Measurements from ENCODE around the gene KRTAP9-8.
"Not testable (repeated sequence)": the region's sequence is repeated elsewhere in the genome, so short reads cannot be mapped to it uniquely, and the experiment has no call there.

The KRTAP9-8 gene, protein sequence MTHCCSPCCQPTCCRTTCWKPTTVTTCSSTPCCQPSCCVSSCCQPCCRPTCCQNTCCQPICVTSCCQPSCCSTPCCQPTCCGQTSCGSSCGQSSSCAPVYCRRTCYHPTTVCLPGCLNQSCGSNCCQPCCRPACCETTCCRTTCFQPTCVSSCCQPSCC

DNA sequence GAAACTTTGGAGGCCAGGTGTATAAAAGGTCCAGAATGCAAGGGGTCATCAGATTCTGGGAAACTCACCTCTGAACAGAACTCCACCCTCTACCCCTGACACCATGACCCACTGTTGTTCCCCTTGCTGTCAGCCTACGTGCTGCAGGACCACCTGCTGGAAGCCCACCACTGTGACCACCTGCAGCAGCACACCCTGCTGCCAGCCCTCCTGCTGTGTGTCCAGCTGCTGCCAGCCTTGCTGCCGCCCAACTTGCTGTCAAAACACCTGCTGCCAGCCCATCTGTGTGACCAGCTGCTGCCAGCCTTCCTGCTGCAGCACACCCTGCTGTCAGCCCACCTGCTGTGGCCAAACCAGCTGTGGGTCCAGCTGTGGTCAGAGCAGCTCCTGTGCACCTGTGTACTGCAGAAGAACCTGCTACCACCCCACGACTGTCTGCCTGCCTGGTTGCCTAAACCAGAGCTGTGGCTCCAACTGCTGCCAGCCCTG lies at the start of gene KRTAP9-8:
Gene KRTAP9-8 (plus strand): TSS at position 51 of the 489 bp plus-strand sequence. CDS start 53 bp downstream, at position 104.
- not testable (repeated sequence) for DNase-seq (ENCODE audit: low spot score)

DNA sequence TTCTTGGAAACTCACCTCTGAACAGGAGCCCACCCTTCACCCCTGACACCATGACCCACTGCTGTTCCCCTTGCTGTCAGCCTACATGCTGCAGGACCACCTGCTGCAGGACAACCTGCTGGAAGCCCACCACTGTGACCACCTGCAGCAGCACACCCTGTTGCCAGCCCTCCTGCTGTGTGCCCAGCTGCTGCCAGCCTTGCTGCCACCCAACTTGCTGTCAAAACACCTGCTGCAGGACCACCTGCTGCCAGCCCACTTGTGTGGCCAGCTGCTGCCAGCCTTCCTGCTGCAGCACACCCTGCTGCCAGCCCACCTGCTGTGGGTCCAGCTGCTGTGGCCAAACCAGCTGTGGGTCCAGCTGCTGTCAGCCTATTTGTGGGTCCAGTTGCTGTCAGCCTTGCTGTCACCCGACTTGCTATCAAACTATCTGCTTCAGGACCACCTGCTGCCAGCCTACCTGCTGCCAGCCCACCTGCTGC lies 47.9 kb upstream of the KRTAP9-8 start, which contains the start of gene KRTAP9-1:
Gene KRTAP9-1 (plus strand): TSS at position 51 of the 482 bp plus-strand sequence. CDS start 0 bp downstream, at position 51.
- DNase-seq (ENCODE audit: low spot score): not testable (repeated sequence)

DNA sequence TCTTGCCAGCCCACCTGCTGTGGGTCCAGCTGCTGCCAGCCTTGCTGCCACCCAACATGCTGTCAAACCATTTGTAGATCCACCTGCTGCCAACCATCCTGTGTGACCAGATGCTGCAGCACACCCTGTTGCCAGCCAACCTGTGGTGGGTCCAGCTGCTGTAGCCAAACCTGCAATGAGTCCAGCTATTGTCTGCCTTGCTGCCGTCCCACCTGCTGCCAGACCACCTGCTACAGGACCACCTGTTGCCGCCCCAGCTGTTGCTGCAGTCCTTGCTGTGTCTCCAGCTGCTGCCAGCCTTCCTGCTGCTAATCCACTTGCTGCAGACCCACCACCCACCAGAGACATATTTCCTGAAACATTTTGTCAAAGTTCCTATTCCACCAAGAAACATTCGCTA lies 47.5 kb upstream of the KRTAP9-8 start:
- DNase-seq (ENCODE audit: low spot score): no peak

DNA sequence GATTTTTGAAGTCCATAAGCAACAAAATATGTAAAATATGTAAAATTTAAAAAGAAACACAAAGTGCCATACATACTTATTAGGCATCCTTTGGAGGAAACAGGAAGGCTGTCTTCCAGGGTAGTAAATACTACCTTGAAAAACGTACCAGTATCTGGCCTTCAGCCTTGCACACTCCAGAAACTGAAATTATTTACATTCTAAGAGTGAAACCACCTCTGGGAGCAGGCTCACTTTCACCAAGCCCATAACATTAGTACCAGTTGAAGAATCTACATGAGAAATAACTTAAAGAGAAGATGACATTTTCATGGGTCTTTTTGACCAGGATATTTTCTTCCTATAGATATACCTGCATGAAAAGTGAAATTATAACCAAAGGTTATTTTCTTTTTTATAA lies 41.7 kb upstream of the KRTAP9-8 start:
- no peak for DNase-seq (ENCODE audit: low spot score)

DNA sequence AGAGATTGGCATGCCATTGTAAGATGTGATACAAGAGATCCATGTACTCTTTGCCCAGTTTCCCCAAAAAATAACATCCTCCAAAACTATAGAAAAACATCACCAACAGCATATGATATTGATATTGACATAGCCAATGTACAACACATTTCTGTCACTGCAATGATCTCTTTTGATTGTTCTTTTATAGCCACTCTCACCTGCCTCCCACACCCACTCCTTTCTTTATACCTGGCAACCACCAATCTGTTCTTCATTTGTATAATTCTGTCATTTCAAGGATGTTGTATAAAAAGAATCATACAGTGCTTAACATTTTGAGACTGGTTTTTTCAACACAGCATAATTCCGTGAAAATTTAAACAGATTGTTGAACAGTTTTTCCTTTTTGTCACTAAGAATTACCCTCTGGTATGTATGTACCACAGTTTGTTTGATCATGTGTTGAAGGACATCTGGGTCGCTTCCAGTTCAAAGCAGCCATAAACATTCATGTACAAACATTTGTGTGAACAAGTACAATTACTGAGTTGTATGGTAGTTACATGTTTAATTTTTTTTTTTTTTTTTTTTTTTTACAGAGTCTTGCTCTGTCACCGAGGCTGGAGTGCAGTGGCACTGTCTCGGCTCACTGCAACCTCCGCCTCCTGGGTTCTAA lies 38.2 kb upstream of the KRTAP9-8 start:
- no peak for DNase-seq (ENCODE audit: low spot score)

DNA sequence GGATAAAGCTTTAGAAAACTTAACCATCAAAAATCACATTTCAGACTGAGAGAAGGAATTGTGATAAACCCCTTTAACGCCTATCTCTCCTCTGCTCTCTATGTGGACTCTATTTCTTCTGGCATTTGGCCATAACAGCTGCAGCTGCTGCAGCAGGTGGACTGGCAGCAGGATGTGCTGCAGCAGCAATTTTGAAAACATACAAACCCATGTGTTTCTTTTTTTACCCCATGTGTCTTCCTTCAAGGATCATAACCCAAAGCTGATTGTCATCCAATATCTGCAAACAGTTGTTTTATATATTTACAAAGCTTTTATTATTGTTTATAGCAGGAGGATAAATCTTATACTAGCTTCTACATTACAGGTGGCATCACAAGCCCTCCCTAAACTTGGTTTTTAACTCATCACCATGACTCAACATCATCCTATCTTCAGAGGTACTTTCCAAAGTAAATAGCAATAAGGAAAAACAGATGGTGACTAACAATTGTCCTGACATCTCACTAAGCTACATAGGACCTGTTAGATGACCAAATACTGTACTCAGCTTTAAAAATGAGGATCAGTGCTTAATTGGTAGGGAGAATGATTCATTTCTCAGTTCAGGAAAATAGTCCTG lies 25.8 kb upstream of the KRTAP9-8 start:
- DNase-seq (ENCODE audit: low spot score): peak; percentile 36

DNA sequence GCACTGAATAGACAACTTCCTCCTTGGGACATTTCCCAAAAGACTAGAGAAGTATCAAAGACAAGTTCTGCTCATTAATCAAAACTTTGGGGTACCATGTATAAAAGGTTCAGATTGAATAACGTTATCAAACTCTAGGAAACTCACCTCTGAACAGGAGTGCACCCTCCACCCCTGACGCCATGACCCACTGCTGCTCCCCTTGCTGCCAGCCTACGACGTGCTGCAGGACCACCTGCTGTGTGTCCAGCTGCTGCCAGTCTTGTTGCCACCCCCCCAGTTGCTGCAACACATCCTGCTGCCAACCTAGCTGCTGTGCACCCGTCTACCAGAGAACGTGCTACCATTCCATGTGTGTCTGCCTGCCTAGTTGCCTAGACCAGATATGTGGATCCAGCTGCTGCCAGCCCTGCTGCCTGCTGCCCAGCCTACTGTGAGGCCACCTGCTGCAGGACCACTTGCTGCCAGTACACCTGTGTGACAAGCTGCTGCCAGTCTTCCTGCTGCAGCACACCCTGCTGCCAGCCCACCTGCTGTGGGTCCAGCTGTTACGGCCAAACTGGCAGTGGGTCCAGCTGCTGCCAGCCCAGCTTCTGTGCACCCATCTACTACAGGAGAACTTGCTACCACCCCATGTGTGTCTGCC lies 25.2 kb upstream of the KRTAP9-8 start:
- DNase-seq (ENCODE audit: low spot score): no peak

DNA sequence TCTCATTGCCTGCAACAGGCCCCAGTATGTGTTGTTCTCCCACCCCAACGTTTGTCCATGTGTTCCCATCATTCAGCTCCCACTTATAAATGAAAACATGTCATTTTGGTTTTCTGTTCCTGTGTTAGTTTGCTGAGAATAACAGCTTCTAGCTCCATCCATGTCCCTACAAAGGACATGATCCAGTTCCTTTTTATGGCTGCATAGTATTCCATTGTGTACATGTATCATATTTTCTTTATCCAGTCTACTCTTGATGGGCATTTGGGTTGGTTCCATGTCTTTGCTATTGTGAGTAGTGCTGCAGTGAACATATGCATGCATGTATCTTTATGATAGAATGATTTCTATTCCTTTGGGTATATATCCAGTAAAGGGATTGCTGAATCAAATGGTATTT lies 22.1 kb upstream of the KRTAP9-8 start:
- no peak for DNase-seq (ENCODE audit: low spot score)

DNA sequence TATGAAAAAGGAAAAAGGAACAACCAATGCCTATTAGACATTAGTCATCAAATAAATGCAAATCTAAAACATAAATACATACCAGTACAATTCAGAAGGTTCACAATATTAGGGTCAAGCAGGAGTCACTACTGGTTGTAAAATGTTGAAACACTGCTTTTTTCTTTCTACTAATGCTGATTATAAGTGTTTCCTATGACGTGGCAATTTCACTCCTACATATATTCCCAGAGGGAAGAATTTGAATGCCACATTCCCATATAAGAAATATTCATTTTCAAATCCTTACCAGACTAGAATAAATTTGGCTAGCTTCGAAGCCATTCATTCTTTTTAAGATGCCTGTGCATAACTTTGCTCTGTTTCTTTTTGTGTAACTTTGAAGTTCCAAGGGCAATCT lies 14.0 kb upstream of the KRTAP9-8 start:
- DNase-seq (ENCODE audit: low spot score): no peak

DNA sequence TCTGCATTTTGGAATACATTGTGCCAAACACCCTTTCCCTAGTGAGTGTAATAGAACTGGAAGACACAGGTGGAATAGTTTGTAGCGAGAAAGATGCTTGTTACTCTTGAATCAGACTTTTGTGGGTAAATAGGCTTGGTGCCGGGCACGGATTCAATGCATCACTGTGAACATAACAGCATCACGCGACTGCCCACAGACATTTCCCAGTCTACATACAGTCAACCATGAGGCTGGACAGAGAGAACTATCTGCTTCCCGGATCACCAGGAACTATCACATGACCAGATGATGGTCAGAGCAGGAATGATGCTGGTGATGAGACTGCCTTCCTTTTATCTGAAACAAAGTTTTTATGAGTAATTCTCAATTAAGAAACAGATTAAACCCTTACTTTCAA lies 11.7 kb upstream of the KRTAP9-8 start:
- no peak for DNase-seq (ENCODE audit: low spot score)

DNA sequence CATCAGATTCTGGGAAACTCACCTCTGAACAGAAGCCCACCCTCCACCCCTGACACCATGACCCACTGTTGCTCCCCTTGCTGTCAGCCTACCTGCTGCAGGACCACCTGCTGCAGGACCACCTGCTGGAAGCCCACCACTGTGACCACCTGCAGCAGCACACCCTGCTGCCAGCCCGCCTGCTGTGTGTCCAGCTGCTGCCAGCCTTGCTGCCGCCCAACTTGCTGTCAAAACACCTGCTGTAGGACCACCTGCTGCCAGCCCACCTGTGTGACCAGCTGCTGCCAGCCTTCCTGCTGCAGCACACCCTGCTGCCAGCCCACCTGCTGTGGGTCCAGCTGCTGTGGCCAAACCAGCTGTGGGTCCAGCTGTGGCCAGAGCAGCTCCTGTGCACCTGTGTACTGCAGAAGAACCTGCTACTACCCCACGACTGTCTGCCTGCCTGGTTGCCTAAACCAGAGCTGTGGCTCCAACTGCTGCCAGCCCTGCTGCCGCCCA lies 11.2 kb upstream of the KRTAP9-8 start, which contains the start of gene KRTAP9-2:
Gene KRTAP9-2 (plus strand): TSS at position 51 of the 498 bp plus-strand sequence. CDS start 7 bp downstream, at position 58.
- not testable (repeated sequence) for DNase-seq (ENCODE audit: low spot score)

DNA sequence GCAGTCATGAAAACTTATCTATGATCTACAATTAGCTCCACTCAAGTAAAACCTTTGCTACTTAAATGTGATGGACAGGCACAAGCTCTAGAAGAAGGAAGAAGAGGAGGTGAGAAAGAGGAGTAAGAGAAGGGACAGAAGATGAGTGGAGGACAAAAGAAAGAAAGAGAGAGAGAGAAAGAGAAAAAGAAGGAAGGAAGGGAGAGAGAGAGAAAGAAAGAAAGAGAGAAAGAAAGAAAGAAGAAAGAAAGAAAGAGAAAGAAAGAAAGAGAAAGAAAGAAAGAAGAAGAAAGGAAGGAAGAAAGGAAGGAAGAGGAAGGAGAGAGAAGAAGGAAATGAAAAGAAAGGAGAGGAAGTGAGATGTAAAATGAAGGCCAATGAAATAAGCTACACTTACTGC lies 7.7 kb upstream of the KRTAP9-8 start:
- DNase-seq (ENCODE audit: low spot score): no peak

DNA sequence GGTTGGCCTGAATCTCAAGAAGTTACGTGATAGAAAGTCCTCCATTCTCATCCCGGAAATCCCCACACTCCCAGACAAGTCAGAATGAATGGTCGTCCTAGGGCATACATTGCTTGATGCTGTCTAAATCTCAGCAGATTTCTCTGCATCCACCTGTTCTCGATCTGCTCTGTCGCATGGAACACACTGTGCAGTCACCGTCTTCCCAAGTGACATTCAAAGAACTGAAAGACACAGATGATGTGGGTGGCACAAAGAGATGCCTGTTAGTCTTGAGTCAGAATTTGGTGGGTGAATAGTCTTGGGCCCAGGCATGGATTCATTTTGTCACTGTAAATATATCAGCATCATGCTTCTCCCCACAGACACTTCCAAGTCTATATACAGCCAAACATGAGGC lies 6.1 kb upstream of the KRTAP9-8 start:
- no peak for DNase-seq (ENCODE audit: low spot score)

DNA sequence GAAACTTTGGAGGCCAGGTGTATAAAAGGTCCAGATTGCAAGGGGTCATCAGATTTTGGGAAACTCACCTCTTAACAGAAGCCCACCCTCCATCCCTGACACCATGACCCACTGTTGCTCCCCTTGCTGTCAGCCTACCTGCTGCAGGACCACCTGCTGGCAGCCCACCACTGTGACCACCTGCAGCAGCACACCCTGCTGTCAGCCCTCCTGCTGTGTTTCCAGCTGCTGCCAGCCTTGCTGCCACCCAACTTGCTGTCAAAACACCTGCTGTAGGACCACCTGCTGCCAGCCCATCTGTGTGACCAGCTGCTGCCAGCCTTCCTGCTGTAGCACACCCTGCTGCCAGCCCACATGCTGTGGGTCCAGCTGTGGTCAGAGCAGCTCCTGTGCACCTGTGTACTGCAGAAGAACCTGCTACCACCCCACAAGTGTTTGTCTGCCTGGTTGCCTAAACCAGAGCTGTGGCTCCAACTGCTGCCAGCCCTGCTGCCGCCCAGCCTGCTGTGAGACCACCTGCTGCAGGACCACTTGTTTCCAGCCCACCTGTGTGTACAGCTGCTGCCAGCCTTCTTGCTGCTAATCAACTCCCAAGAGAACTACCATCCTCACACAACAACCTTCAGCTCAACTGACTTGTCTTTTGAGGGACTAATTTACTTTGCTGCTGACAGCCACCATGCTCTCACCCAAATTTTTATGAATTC lies 5.2 kb upstream of the KRTAP9-8 start, which contains the start of gene KRTAP9-3:
Gene KRTAP9-3 (plus strand): TSS at position 51 of the 707 bp plus-strand sequence. CDS start 53 bp downstream, at position 104.
- DNase-seq (ENCODE audit: low spot score): not testable (repeated sequence)

DNA sequence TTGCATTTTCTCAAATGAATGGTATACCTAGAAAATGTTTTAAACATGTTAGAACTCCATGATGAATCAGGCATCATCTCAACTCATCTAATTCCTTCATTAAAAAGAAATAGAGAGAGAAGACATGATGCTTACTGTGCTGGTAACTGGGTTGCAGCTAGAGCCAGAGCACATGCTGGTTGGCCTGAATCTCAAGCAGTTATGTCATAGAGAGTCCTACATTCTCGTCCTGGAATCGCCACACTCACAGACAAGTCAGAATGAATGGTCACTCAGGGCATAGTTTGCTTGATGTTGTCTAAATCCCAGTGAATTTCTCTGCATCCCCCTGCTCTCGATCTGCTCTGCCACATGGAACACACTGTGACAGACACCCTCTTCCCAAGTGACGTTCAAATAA lies 683 bp upstream of the KRTAP9-8 start:
- not testable (repeated sequence) for DNase-seq (ENCODE audit: low spot score)

DNA sequence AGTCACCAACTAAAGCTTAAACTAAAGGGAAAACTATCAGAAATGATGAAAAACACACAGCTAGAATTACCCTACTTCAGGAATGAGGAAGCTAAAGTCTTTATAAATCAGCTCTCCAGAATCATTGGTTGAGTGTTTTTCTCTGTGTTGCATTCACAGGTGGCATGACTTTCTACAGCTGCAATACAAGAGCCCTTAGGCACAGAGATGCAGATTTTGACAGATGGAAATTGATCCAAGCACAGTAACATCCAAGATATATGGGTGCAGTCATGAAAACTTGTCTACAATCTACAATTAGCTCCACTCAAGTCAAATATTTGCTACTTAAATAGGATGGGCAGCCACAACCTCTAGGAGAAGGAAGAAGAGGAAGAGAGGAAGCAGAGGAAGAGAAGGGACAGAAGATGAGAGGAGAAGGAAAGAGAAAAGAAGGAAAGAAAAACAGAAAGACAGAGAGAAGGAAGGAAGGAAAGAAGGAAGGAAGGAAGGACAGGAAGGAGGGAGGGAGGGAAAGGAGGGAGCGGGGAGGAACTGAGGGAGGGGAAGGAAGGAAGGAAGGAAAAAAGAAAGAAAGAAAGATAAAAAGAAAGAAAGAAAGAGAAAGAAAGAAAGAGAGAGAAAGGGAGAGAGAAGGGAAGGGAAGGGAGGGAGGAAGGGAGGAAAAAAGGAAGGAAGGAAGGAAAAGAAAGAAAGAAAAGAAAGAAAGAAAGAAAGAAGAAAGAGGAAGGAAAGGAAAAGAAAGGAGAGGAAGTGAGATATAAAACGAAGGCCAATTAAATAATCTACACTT lies 9.4 kb downstream of the KRTAP9-8 start:
- not testable (repeated sequence) for DNase-seq (ENCODE audit: low spot score)

DNA sequence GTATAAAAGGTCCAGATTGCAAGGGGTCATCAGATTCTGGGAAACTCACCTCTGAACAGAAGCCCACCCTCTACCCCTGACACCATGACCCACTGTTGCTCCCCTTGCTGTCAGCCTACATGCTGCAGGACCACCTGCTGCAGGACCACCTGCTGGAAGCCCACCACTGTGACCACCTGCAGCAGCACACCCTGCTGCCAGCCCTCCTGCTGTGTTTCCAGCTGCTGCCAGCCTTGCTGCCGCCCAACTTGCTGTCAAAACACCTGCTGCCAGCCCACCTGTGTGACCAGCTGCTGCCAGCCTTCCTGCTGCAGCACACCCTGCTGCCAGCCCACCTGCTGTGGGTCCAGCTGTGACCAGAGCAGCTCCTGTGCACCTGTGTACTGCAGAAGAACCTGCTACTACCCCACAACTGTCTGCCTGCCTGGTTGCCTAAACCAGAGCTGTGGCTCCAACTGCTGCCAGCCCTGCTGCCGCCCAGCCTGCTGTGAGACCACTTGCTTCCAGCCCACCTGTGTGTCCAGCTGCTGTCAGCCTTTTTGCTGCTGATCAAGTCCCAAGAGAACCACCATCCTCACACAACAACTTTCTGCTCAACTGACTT lies 11.9 kb downstream of the KRTAP9-8 start, which contains the start of gene KRTAP9-4:
Gene KRTAP9-4 (plus strand): TSS at position 51 of the 604 bp plus-strand sequence. CDS start 34 bp downstream, at position 85.
- not testable (repeated sequence) for DNase-seq (ENCODE audit: low spot score)

DNA sequence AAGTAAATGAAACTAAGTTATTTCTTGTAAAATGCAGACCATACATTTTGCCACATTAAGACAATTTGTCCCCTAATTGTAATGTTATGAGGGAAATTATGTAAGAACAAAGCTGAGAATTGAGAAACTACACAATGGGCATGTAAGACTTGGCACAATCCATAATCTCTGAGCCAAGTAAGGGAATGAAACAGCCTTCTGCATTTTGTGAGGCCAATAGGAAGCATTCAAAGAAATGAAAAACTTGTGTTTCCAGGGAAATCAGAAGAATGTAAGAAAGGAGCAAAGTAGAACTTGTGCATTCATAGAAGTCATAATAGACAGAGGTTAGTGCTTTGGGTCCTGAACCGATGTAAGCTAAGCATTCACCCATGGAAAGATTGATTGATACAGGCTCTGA lies 13.5 kb downstream of the KRTAP9-8 start:
- DNase-seq (ENCODE audit: low spot score): no peak

DNA sequence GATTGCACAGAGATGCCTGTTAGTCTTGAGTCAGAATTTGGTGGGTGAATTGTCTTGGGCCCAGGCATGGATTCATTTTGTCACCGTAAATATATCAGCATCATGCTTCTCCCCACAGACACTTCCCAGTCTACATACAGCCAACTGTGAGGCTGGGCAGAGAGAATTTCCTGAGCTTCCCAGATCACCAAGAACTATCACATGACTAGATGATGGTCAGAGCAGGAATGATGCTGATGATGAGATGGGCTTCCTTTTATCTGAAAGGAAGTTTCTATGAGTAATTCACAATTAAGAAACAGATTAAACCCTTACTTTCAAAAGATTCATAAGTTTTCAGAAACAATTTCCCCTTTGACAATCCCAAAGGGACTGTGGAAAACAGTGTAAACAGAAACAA lies 17.1 kb downstream of the KRTAP9-8 start:
- DNase-seq (ENCODE audit: low spot score): peak; percentile 12

All from AG20443 (cell line).